OCI-LY3 (cell line): ENCODE measurements around the gene MAPK8.

ENCODE experiments used
- H2AFZ ChIP-seq: fragments of 200-600, 300-600 bp; shearing (Covaris generic); 2 replicates; pipeline ENCODE4 v1.6.0; 2014; ENCODE audit warnings: antibody characterized with exemption, low read depth, low read length
- H3K27ac ChIP-seq: fragments of 200-600, 300-600 bp; sonication (generic); 2 replicates; pipeline ENCODE4 v1.5.1; 2014; ENCODE audit warnings: mild to moderate bottlenecking, low read length, moderate library complexity, mixed read lengths
- H3K27me3 ChIP-seq: fragments of 200-600, 300-600 bp; sonication (generic); 2 replicates; pipeline ENCODE4 v1.6.1; 2014; ENCODE audit warnings: low read depth, low read length, mixed read lengths
- H3K36me3 ChIP-seq: fragments of 200-600, 300-600 bp; sonication (generic); replicated peaks from 2 replicates; pipeline ENCODE3; 2014; ENCODE audit warnings: low read depth, low read length, mixed read lengths
- H3K4me1 ChIP-seq: fragments of 300-600, 200-600 bp; sonication (generic); 2 replicates; pipeline ENCODE4 v1.6.1; 2014; ENCODE audit warnings: low read length, mixed read lengths
- H3K4me2 ChIP-seq: fragments of 200-600, 300-600 bp; sonication (generic); 2 replicates; pipeline ENCODE4 v1.6.1; 2014; ENCODE audit warnings: low read length, mixed read lengths
- H3K4me3 ChIP-seq: fragments of 300-600, 200-600 bp; sonication (generic); 2 replicates; pipeline ENCODE4 v1.5.1; 2014; ENCODE audit warnings: antibody characterized with exemption, mild to moderate bottlenecking, low read length, moderate library complexity
- H3K79me2 ChIP-seq: fragments of 300-600, 200-600 bp; shearing (Covaris generic); 2 replicates; pipeline ENCODE4 v1.6.1; 2014; ENCODE audit warnings: mild to moderate bottlenecking, low read length, mixed read lengths
- H3K9ac ChIP-seq: fragments of 300-600, 200-600 bp; shearing (Covaris generic); 2 replicates; pipeline ENCODE4 v1.6.0; 2014; ENCODE audit warnings: mild to moderate bottlenecking, low read length, moderate library complexity
- H3K9me3 ChIP-seq: fragments of 200-600, 300-600 bp; shearing (Covaris generic); 2 replicates; pipeline ENCODE4 v1.6.1; 2014; ENCODE audit warnings: low read length, mixed read lengths; ENCODE audit not compliant: insufficient read depth
- H4K20me1 ChIP-seq: fragments of 200-600, 300-600 bp; sonication (generic); 2 replicates; pipeline ENCODE4 v1.6.1; 2016; ENCODE audit warnings: low read length, mixed read lengths; ENCODE audit not compliant: insufficient read depth
- EZH2phosphoT487 ChIP-seq: fragments of 200-600 bp; shearing (Covaris generic); IDR thresholded peaks from 2 replicates; pipeline ENCODE4 v1.6.1; 2018; ENCODE audit warnings: antibody characterized with exemption, mixed run types, low read depth
- TF ChIP-seq, protein P1 (sequence below): fragments of 200-600, 300-600 bp; sonication (generic); IDR thresholded peaks from 2 replicates; pipeline ENCODE4 v1.5.1; 2014; ENCODE audit warnings: antibody characterized with exemption, low read length, low read depth

The MAPK8 gene

DNA sequence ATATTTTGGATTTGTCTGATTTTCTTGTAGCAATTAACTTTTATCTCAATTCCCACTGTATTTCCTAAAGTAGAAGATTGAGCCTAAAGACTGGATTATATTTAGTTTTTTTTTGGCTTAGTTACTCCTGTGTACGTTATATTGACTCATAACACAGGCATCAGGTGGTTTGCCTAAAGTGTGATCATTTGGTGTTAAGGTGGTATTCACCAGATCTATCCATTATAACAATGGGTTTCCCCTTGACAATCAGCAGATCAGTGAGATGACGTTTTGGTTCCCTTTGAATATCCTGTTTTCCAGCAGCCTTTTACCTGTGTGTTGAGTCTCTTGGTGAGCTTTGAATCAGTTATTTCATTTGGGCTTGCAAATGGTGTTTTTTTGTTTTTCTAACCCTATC is 18.1 kb downstream of the MAPK8 start:
- Histone ChIP-seq H3K79me2 (0 out of 2 replicates have a peak, but pooled peaks cover 4% of the 10 kb centered on the region), H3K4me2 (no peak overlapping the region), H3K27ac (no peak overlapping the region), H2AFZ (no peak overlapping the region), H3K9ac (no peak overlapping the region), H3K4me1 (no peaks in the 10 kb centered on the region), H3K9me3 (no peaks in the 10 kb centered on the region), H3K4me3 (no peak overlapping the region), H4K20me1 (no peaks in the 10 kb centered on the region), H3K27me3 (no peaks in the 10 kb centered on the region), H3K36me3 (no peaks in the 10 kb centered on the region)
- TF ChIP-seq, protein P1, sequence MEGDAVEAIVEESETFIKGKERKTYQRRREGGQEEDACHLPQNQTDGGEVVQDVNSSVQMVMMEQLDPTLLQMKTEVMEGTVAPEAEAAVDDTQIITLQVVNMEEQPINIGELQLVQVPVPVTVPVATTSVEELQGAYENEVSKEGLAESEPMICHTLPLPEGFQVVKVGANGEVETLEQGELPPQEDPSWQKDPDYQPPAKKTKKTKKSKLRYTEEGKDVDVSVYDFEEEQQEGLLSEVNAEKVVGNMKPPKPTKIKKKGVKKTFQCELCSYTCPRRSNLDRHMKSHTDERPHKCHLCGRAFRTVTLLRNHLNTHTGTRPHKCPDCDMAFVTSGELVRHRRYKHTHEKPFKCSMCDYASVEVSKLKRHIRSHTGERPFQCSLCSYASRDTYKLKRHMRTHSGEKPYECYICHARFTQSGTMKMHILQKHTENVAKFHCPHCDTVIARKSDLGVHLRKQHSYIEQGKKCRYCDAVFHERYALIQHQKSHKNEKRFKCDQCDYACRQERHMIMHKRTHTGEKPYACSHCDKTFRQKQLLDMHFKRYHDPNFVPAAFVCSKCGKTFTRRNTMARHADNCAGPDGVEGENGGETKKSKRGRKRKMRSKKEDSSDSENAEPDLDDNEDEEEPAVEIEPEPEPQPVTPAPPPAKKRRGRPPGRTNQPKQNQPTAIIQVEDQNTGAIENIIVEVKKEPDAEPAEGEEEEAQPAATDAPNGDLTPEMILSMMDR = no peak
- TF ChIP-seq EZH2phosphoT487 = no peak

DNA sequence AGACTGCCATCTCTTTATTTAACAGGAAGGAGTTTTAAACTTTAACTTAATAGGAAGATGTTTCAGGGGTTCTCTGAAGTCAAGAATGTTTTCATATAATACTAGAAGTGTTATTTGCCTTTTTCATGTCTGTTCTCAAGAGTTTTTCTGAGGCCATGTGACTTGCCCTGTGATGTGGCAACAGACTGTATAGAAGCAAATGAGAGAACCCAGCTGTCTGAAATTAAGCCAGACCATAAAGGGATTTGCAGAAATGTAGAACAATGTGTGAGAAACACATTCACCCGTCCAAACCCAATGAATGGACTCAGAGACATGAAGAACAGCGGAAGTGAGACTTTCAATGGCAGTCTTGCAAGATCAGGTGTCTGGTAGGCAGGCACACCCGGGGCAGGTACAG is 23.8 kb downstream of the MAPK8 start:
- no peak overlapping the region for H3K4me3 ChIP-seq
- no peak overlapping the region for H2AFZ ChIP-seq
- no peaks in the 10 kb centered on the region for H4K20me1 ChIP-seq
- peaks cover 16% of the 10 kb centered on the region for H3K4me1 ChIP-seq
- TF ChIP-seq EZH2phosphoT487 = no peak
- TF ChIP-seq, protein P1 = no peak
- no peak overlapping the region for H3K4me2 ChIP-seq
- no peak overlapping the region for H3K9ac ChIP-seq
- H3K27me3 ChIP-seq = no peaks in the 10 kb centered on the region
- no peaks in the 10 kb centered on the region for H3K79me2 ChIP-seq
- H3K27ac ChIP-seq = no peak overlapping the region
- no peaks in the 10 kb centered on the region for H3K9me3 ChIP-seq
- H3K36me3 ChIP-seq = no peaks in the 10 kb centered on the region

DNA sequence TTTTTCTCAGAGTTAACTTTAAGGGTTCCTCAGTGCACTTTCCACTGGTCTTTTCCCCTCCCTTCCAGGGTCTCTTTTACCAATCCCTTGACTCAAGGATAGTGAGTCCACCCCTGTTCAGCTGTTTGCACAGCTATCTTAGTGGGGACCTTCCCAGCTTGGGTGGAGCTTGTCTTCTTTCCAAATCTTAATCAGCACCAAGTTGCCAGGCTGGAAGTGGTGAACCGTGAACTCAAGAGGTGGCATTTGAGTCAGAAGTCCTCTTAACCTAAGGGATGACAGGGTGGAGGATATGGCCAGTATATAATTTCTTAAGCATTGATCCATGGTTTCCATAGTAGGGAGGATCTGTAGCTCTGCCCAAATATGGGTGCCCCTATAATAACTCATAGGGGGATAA is 25.0 kb downstream of the MAPK8 start:
- TF ChIP-seq EZH2phosphoT487 = no peak
- TF ChIP-seq, protein P1 = no peak
- Histone ChIP-seq H3K9me3 (no peaks in the 10 kb centered on the region), H3K4me1 (peaks cover 22% of the 10 kb centered on the region), H2AFZ (no peak overlapping the region), H3K9ac (no peak overlapping the region), H3K79me2 (no peaks in the 10 kb centered on the region), H4K20me1 (no peaks in the 10 kb centered on the region), H3K4me2 (peak overlapping the region; percentile 40), H3K27me3 (no peaks in the 10 kb centered on the region), H3K27ac (no peak overlapping the region), H3K4me3 (no peak overlapping the region), H3K36me3 (no peaks in the 10 kb centered on the region)

DNA sequence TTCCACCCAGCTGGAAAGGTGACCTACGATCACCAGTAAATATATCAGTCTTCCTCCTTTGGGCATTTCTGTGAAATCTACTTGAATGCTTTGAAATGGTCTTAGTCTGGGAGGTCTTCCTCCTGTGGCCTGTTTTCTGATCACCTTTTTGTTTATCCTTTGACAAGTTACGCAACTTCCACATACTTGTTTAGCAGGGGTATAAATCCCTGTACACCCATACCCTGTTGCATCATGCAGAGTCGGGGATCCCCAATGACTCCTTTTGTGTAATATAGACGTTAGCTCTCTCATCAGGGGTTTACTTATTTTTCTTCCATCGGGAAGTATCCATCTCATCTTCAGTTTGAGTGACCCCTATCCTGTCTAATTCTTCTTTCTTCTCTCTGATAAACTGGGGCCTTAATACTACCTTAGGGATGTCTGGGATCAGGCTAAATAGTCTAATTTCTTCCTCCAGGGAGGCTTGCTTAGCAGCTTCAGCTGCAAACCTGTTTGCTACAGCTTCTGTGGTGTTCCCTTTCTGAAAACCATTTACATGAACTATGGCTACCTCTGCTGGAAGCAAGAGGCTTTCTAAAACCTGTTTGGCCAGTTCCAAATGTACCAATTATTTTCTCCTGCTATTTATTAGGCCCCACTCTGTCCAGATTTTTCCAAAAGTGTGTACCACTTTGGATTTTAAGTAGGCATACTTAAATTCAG is 25.8 kb downstream of the MAPK8 start:
- H3K79me2 ChIP-seq = no peaks in the 10 kb centered on the region
- no peaks in the 10 kb centered on the region for H3K36me3 ChIP-seq
- no peaks in the 10 kb centered on the region for H4K20me1 ChIP-seq
- H2AFZ ChIP-seq = no peak overlapping the region
- no peak overlapping the region for H3K9ac ChIP-seq
- peaks cover 30% of the 10 kb centered on the region for H3K4me1 ChIP-seq
- H3K27me3 ChIP-seq = no peaks in the 10 kb centered on the region
- H3K9me3 ChIP-seq = no peaks in the 10 kb centered on the region
- H3K4me2 ChIP-seq = no peak overlapping the region
- TF ChIP-seq, protein P1 = no peak
- no peak for TF ChIP-seq EZH2phosphoT487
- H3K4me3 ChIP-seq = no peak overlapping the region
- no peak overlapping the region for H3K27ac ChIP-seq
